GM13977 (cell line): Measurements from ENCODE around the gene DUS2.

Experiments
- DNase-seq: peaks from one replicate; pipeline ENCODE4 v3.0.0; 2012; ENCODE audit warnings: low spot score
- in situ Hi-C: fragments of 300-500 bp; cut with MboI; formaldehyde crosslinking; loops from one replicate; pipeline ENCODE4 v1.12.0; 2022; ENCODE audit warnings: low sequenced_read_pairs, low pct_unique_long_range_greater_than_20kb, mixed read lengths, inconsistent platforms; ENCODE audit not compliant: unreplicated experiment
- TF ChIP-seq, protein P1 (sequence below): IDR thresholded peaks from 2 replicates; pipeline ENCODE4 v1.5.1; 2012; ENCODE audit warnings: mild to moderate bottlenecking, control low read depth; ENCODE audit not compliant: insufficient read depth; ENCODE audit errors: extremely low read depth, missing control alignments

DUS2 gene

DNA sequence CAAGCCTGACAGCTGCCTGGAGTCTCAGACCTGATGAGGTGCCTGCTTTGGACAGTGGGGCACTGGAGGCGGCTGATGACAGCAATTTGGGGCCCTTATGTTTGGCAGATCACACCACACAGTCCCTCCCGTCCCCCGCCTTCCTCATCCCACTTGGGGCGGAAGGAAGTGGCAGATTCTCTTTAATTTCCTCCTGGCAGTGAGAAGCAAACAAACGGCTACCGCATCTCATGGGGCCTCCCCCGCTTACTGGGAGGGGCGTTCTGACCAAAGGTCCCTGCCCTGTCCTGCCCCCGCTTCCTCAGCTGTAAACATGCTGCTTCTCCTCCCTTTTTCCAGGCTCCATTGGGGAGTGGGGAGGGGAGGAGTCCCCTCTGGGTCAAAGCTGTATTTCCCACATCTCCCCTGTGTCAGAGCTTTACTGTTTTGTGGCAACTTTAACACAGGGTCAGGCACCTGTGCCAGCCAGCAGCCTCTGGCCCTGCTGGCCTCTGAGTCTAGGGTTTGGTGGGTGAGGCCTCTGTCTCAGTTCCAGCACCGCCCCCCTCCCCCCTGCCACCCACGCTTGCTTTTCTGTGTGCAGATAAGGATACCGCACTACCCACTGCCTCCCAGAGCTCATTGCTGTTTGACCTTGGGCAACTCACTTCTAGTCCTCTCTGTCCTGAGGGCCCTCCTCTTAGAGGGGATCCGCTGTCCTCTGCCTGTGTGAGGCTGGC is 56.7 kb downstream of the DUS2 start:
- no peak for DNase-seq
- in situ Hi-C loops, result no loop called here
- TF ChIP-seq, protein P1, sequence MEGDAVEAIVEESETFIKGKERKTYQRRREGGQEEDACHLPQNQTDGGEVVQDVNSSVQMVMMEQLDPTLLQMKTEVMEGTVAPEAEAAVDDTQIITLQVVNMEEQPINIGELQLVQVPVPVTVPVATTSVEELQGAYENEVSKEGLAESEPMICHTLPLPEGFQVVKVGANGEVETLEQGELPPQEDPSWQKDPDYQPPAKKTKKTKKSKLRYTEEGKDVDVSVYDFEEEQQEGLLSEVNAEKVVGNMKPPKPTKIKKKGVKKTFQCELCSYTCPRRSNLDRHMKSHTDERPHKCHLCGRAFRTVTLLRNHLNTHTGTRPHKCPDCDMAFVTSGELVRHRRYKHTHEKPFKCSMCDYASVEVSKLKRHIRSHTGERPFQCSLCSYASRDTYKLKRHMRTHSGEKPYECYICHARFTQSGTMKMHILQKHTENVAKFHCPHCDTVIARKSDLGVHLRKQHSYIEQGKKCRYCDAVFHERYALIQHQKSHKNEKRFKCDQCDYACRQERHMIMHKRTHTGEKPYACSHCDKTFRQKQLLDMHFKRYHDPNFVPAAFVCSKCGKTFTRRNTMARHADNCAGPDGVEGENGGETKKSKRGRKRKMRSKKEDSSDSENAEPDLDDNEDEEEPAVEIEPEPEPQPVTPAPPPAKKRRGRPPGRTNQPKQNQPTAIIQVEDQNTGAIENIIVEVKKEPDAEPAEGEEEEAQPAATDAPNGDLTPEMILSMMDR, result no peak

DNA sequence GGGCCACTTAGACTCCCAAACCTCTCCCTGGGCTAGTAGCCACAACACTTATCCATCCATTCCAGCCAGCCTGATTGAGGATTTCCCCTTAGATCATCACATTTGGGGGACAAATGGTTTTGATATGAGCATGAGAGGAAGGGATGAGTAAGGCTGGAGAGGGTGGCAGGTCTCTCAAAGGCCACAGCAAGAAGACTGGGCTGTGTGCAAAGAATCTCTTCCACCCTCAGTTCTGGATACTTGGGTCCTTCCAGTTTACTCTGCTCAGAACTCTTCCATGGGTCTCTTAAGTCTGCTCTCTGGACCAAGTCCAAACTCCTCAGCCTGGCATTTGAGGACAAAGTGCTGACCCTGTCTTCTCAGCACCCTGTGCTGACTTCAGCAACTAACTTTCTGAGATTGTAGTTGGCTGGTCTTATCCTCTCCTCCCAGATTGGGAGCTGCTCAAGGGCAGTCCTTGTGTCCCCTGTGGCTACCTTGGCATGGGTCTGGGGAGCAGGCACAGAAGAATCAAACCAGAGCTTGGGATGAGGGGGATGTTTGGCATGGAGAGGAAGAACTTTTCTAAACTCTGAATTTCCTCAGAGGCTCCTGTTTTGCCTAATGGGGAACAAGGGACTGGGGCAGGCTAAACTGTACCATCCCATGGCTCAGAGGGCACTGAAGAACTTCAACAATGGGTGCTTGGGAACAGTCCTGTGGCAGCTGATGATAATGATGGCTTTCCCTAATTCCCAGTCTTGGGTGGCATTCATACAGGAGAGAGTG is 59.0 kb downstream of the DUS2 start:
- no peak for DNase-seq
- TF ChIP-seq, protein P1, result no peak
- in situ Hi-C loops, result no loop called here

DNA sequence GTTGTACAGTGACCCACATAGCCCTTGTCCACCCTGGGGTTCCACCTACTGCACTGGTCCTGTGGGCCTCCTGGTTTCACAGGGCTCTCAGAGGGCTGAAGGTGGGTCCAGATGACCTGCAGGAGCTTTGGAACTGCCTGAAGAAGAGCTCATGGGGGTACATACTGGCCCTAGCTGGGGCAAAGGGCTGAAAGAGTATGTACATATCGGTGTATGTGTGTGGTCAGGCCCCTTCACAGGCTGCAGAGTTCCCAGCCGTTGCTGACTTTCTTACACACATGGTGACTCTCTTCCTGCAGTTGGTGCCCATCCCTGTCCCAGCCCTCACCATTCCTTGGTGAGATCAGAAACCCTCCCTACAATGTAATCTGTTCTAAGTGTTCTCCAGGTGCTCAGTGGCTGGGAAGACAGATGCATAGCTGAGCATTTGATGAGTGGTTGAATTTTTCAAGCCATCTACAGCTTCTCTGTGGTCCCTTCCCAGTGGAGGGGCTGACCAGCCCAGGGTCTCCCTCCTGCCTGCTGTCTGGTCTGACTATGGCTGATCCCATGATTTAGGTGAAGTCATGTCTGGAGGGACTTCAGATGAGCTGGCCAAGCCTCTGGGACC is 59.6 kb downstream of the DUS2 start:
- no peak for DNase-seq
- in situ Hi-C loops, result no loop called here
- TF ChIP-seq, protein P1, result no peak

DNA sequence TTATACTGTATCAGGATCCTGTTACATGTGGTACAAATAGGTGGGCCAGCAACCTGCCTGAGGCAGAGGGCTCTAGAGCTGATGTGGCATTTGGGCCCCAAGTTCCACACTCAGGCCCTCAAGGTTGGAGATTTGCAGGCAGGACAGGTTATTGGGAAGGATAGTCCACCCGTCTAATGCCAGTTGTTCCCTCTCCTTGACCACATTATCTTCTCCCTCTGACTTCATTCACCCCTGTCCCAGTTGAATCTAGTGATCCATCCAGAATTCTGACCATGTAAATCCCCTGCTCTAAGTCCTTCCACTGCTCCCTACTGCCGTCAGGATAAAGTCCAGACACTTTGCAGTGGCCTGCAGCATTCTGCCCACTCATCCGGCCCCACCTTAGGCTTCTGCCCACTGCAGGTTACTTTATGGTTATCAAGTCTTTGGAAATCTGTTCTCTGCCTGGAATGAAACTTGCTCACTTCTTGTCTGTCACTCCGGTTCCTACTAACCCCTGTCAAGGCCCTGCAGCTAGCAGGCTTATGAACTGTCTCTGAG is 60.2 kb downstream of the DUS2 start:
- no peak for DNase-seq
- in situ Hi-C loops, result no loop called here
- TF ChIP-seq, protein P1, result no peak

DNA sequence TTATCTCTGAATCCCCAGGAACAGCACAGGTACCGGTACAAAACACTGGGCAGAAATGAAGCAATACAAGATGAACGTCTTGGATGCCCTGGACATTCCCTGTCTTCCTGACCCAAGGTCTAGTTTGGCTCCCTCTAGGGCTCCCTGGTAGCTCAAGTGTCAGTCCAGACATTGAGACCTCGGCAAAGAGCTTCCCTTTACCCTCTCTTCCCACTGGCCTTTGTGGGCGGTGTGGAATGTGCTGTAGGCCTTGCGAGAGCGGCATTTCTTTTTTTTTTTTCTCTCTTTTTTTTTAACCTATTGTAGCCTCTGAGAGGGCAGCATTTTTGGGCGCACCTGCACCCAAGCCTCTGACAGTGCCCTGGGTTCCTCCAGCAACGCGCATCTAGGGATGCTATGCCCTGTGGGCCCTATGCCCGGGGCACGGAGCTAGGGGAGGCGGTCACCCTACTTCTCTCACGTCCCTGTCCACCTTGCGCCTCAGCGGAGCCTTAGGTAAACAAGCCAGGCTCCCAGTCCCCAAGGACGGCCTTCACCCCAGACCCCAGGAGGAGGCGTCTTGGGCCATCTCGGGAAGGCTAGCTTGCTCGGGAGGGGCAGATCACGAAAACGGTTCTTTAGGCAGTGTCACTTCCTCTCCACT is 60.9 kb downstream of the DUS2 start:
- TF ChIP-seq, protein P1, result no peak
- in situ Hi-C loops, result no loop called here
- DNase-seq, result no peak
